ENCODE data around the gene MIOS. TPM values are rescaled to one million over a fixed set of nuclear protein-coding genes. Genes with fewer than 3 reads are reported as not detected.

Gene MIOS
- total and polyA plus RNA-seq, 2 of the 8 experiments (the other 6 are each of a cell fraction or from before 2014, with no cell fraction given): 15.5 to 50.7 TPM

GRCh38 chr7:7522421-7522820, 44.3 kb upstream of the MIOS start:
- Histone ChIP-seq H3K4ac (replicated peaks; ENCODE audit: insufficient read length, low read depth, low read length) (no peak overlapping the region), H3K14ac (ENCODE audit: insufficient read length) (no peak overlapping the region), H4K8ac (ENCODE audit: extremely low read depth, insufficient read depth, low read length) (no peak overlapping the region), H3K4me2 (ENCODE audit: insufficient read depth in 1 of 2, low read depth in 2 of 2, low read length in 2 of 2) (no peak overlapping the region), H3K79me1 (ENCODE audit: low read depth, low read length) (no peaks in the 10 kb centered on the region), H3K4me1 (replicated peaks in 1 of 4; ENCODE audit: control insufficient read depth in 3 of 4, insufficient read depth in 4 of 4, low read length in 3 of 4) (no peaks in the 10 kb centered on the region), H3K18ac (ENCODE audit: extremely low read depth, low read length) (no peak overlapping the region), H2AFZ (ENCODE audit: low read length) (no peak overlapping the region), H3K23me2 (ENCODE audit: low read depth, low read length) (no peaks in the 10 kb centered on the region), H3K27ac (ENCODE audit: low read depth, low read length) (no peak overlapping the region), H3K23ac (ENCODE audit: insufficient read length) (no peak overlapping the region), H4K5ac (ENCODE audit: insufficient read length, low read depth, low read length) (no peak overlapping the region), H2BK120ac (replicated peaks; ENCODE audit: low read depth, low read length) (no peak overlapping the region), H4K20me1 (replicated peaks in 1 of 2; ENCODE audit: control insufficient read depth in 1 of 2, insufficient read depth in 2 of 2, low read length in 2 of 2) (no peaks in the 10 kb centered on the region), H3K9ac (replicated peaks in 1 of 4; ENCODE audit: extremely low read depth in 1 of 4, low read depth in 3 of 4, low read length in 3 of 4) (no peak overlapping the region), H3K9me3 (ENCODE audit: insufficient read depth in 2 of 2, low read depth in 1 of 2, low read length in 1 of 2) (no peaks in the 10 kb centered on the region), H4K91ac (replicated peaks; ENCODE audit: insufficient read length, low read length) (no peak overlapping the region), H3K27me3 (replicated peaks in 1 of 4; ENCODE audit: control insufficient read depth in 3 of 4, extremely low read depth in 1 of 4, insufficient read depth in 3 of 4, low read length in 3 of 4) (no peaks in the 10 kb centered on the region), H2BK5ac (ENCODE audit: low read depth, low read length) (no peak overlapping the region), H3K36me3 (ENCODE audit: control insufficient read depth in 2 of 4, insufficient read depth in 4 of 4, low read length in 3 of 4) (no peaks in the 10 kb centered on the region), H3K56ac (replicated peaks; ENCODE audit: insufficient read length, low read depth, low read length) (no peak overlapping the region), H3K79me2 (ENCODE audit: control insufficient read depth in 1 of 2, insufficient read depth in 2 of 2, low read length in 2 of 2) (no peaks in the 10 kb centered on the region), H2BK20ac (ENCODE audit: low read length) (no peak overlapping the region), H3K4me3 (ENCODE audit: extremely low read depth in 1 of 4, insufficient read depth in 2 of 4, low read depth in 3 of 4, low read length in 4 of 4) (no peak overlapping the region), H2BK12ac (ENCODE audit: low read depth, low read length) (no peak overlapping the region), H2AK5ac (ENCODE audit: low read depth, low read length) (no peak overlapping the region), H2BK15ac (ENCODE audit: low read length) (no peak overlapping the region)
- CTCF ChIA-PET (ENCODE audit: partially characterized antibody): no interaction called here
- POLR2A ChIA-PET (ENCODE audit: partially characterized antibody): no interaction called here
- DNase-seq (ENCODE audit: low read depth in 1 of 2, low spot score in 2 of 2) (no peak), FAIRE-seq (no peak)
- 91% methylated on average over 3 of the region's 3 CpGs; no CpG with 5 or more reads in 1 of the 2 experiments for WGBS, 2 experiments (ENCODE audit: extremely low coverage in 1 of 2, insufficient coverage in 1 of 2, insufficient read length in 1 of 2, insufficient replicate concordance in 2 of 2, low coverage in 1 of 2, low lambda C conversion rate in 2 of 2, missing lambda C conversion rate in 1 of 2)
- TF ChIP-seq KDM5A (IDR thresholded peaks at IDR 0.05; ENCODE audit: low read length) (no peak), KDM1A (IDR thresholded peaks at IDR 0.05; ENCODE audit: borderline replicate concordance, low read length) (no peak), CREB1 (IDR thresholded peaks at IDR 0.05) (no peak), SIN3A (conservative IDR thresholded peaks at IDR 0.05 in 1 of 2, IDR thresholded peaks at IDR 0.05 in 1 of 2; ENCODE audit: low read depth in 1 of 2, low read length in 2 of 2) (no peak), YY1 (IDR thresholded peaks at IDR 0.05; ENCODE audit: low read depth, low read length) (no peak), CHD2 (IDR thresholded peaks at IDR 0.05; ENCODE audit: low read length) (no peak), SP1 (IDR thresholded peaks at IDR 0.05; ENCODE audit: low read depth, low read length) (no peak), EP300 (IDR thresholded peaks at IDR 0.05; ENCODE audit: borderline replicate concordance in 1 of 2, low read depth in 2 of 2, low read length in 2 of 2) (no peak), TCF12 (IDR thresholded peaks at IDR 0.05; ENCODE audit: low read depth, low read length) (no peak), RBBP5 (IDR thresholded peaks at IDR 0.05; ENCODE audit: borderline replicate concordance, low read depth, low read length) (no peak)

Data from H1 (cell line).